Measurements from ENCODE around the gene NHLRC1.
A peak's percentile ranks its signal among the peaks of the same experiment; 100 is the strongest.

- TF ChIP-seq CTCF (IDR thresholded peaks at IDR 0.05) = peak in 1 of 2 donors; percentile 9
- no peak for TF ChIP-seq POLR2AphosphoS5 (IDR thresholded peaks at IDR 0.05)
- no peak for TF ChIP-seq POLR2A (IDR thresholded peaks at IDR 0.05)
Observed at GRCh38 chr6:18155864-18156421, 33.5 kb upstream of the NHLRC1 start.

Data from suprapubic skin (tissue), 4 donors.